Keratinocyte (primary cell): ENCODE results near the gene ANGPTL8. TPM values are rescaled to one million over a fixed set of nuclear protein-coding genes. Genes with fewer than 3 reads are reported as not detected.

Experiments used
- DNase-seq: peaks from one replicate; pipeline ENCODE4 v3.0.0-alpha.2; 2011; ENCODE audit warnings: low read depth, missing footprints, low spot score
- FAIRE-seq: peaks from 2 replicates; lab custom pipeline; 2011; peaks lifted over from hg19 to GRCh38; lab: Jason Lieb, UNC
- H2AFZ ChIP-seq: 2 replicates; pipeline ENCODE4 v1.6.0; 2012; ENCODE audit warnings: low read length, control low read depth, inconsistent platforms; ENCODE audit not compliant: control insufficient read depth
- H3K27ac ChIP-seq: 2 replicates; pipeline ENCODE4 v1.5.1; 2011; ENCODE audit warnings: low read length; ENCODE audit not compliant: control insufficient read depth, insufficient read depth
- H3K27me3 ChIP-seq: 3 replicates; pipeline ENCODE4 v1.6.0; 2011; ENCODE audit warnings: low read length; ENCODE audit not compliant: control insufficient read depth, insufficient read depth; ENCODE audit errors: extremely low read depth
- H3K36me3 ChIP-seq, 2 experiments: 2 replicates in 1 of 2; 3 replicates in 1 of 2; pipeline ENCODE4 v1.5.1; 2011; ENCODE audit warnings: low read length in 2 of 2, mild to moderate bottlenecking in 1 of 2; ENCODE audit not compliant: control insufficient read depth in 2 of 2, insufficient read depth in 2 of 2; ENCODE audit errors: extremely low read depth in 1 of 2
- H3K4me1 ChIP-seq: 3 replicates; pipeline ENCODE4 v1.5.1; 2011; ENCODE audit warnings: low read length; ENCODE audit not compliant: control insufficient read depth, insufficient read depth; ENCODE audit errors: extremely low read depth
- H3K4me2 ChIP-seq: 3 replicates; pipeline ENCODE4 v1.6.0; 2011; ENCODE audit warnings: low read depth, low read length; ENCODE audit not compliant: control insufficient read depth, insufficient read depth; ENCODE audit errors: extremely low read depth
- H3K4me3 ChIP-seq, 3 experiments: fragments of 200-600 bp in 1 of 3; sonication (generic) in 1 of 3; 2 replicates in 2 of 3; 3 replicates in 1 of 3; pipeline ENCODE4 v1.5.1; 2011 to 2016; ENCODE audit warnings: low read length in 3 of 3, mild to moderate bottlenecking in 3 of 3, control low read depth in 2 of 3, inconsistent platforms in 1 of 3, low read depth in 1 of 3, mixed read lengths in 1 of 3, mixed run types in 1 of 3, moderate library complexity in 1 of 3; ENCODE audit not compliant: control insufficient read depth in 2 of 3, insufficient read depth in 2 of 3; ENCODE audit errors: extremely low read depth in 1 of 3
- H3K79me2 ChIP-seq: 2 replicates; pipeline ENCODE4 v1.6.0; 2012; ENCODE audit warnings: low read length; ENCODE audit not compliant: control insufficient read depth, insufficient read depth
- H3K9ac ChIP-seq: 3 replicates; pipeline ENCODE4 v1.6.0; 2011; ENCODE audit warnings: low read length; ENCODE audit not compliant: control insufficient read depth, insufficient read depth; ENCODE audit errors: extremely low read depth
- H3K9me1 ChIP-seq: 3 replicates; pipeline ENCODE4 v1.6.0; 2011; ENCODE audit warnings: low read length; ENCODE audit not compliant: control insufficient read depth, insufficient read depth; ENCODE audit errors: extremely low read depth
- H3K9me3 ChIP-seq: 2 replicates; pipeline ENCODE4 v1.5.1; 2012; ENCODE audit warnings: low read depth, low read length; ENCODE audit not compliant: control insufficient read depth
- H4K20me1 ChIP-seq: 3 replicates; pipeline ENCODE4 v1.6.0; 2011; ENCODE audit warnings: low read length; ENCODE audit not compliant: control insufficient read depth, insufficient read depth; ENCODE audit errors: extremely low read depth
- CTCF ChIP-seq, 3 experiments: IDR thresholded peaks in 1 of 3; conservative IDR thresholded peaks in 1 of 3; optimal IDR thresholded peaks in 1 of 3; 2 replicates in 2 of 3; 3 replicates in 1 of 3; pipeline versions ENCODE3 to v1.5.1; 2011; ENCODE audit warnings: low read length in 3 of 3, mild to moderate bottlenecking in 3 of 3, moderate library complexity in 2 of 3, control low read depth in 1 of 3, inconsistent platforms in 1 of 3; ENCODE audit not compliant: insufficient read depth in 2 of 3; ENCODE audit errors: extremely low read depth in 1 of 3
- EZH2 ChIP-seq: IDR thresholded peaks from one replicate; pipeline ENCODE4 v1.6.1; 2012; ENCODE audit warnings: inconsistent platforms, mild to moderate bottlenecking, low read length, moderate library complexity
- dilution Hi-C: fragments of 300-500 bp; cut with MboI; formaldehyde crosslinking; loops from one replicate; pipeline ENCODE4 v1.7.0; 2020; ENCODE audit warnings: low sequenced_read_pairs; ENCODE audit not compliant: extremely low pct_ligation_motif_present
- polyA plus RNA-seq, 5 experiments: library from polyadenylated mRNA; depleted of rRNA in 3 of 5; stranded (reverse) in 3 of 5; stranded (forward) in 1 of 5; unstranded in 1 of 5; fragments of >200 nt; gene quantifications; 1 replicate in 1 of 5; 2 replicates in 3 of 5; 3 replicates in 1 of 5; pipeline versions ENCODE4 v1.2.1 to v1.2.3, GENCODE V29; 2011 to 2012; ENCODE audit warnings: missing spikeins in 2 of 5, low read depth in 1 of 5, low replicate concordance in 1 of 5

ANGPTL8 gene
- polyA plus RNA-seq, 1 donor (not counting 4 experiments of a cell fraction or from before 2014, with no cell fraction given) = 0.18 TPM

- H3K9ac ChIP-seq = no peak overlapping the region
- TF ChIP-seq EZH2 (no peak), CTCF (optimal IDR thresholded peaks at IDR 0.05 in 1 of 3, IDR thresholded peaks at IDR 0.05 in 1 of 3, conservative IDR thresholded peaks at IDR 0.05 in 1 of 3; ENCODE audit: extremely low read depth in 1 of 3, insufficient read depth in 2 of 3, low read length in 3 of 3) (no peak)
- peaks cover 11% of the 10 kb centered on the region for H3K4me1 ChIP-seq
- peak overlapping the region; percentile 27 for H3K4me2 ChIP-seq
- no peaks in the 10 kb centered on the region for H4K20me1 ChIP-seq
- H3K36me3 ChIP-seq = no peaks in the 10 kb centered on the region
- DNase-seq (no peak), FAIRE-seq (no peak)
- no peak overlapping the region for H3K4me3 ChIP-seq
- H3K27ac ChIP-seq = no peak overlapping the region
- H3K9me3 ChIP-seq = no peaks in the 10 kb centered on the region
- H2AFZ ChIP-seq = no peak overlapping the region
- no peaks in the 10 kb centered on the region for H3K27me3 ChIP-seq
- H3K79me2 ChIP-seq = no peaks in the 10 kb centered on the region
- H3K9me1 ChIP-seq = no peaks in the 10 kb centered on the region
- dilution Hi-C loops = no loop called here
These were observed 42.1 kb downstream of the ANGPTL8 start for GRCh38 chr19:11281356-11282049.

GRCh38 chr19:11284515-11284914 lies 45.1 kb downstream of the ANGPTL8 start:
- dilution Hi-C loops = no loop called here
- no peaks in the 10 kb centered on the region for H3K27me3 ChIP-seq
- no peak for DNase-seq

More at GRCh38 chr19:11284515-11284914, 45.1 kb downstream of the ANGPTL8 start:
- Histone ChIP-seq H4K20me1 (no peaks in the 10 kb centered on the region), H3K4me3 (no peak overlapping the region), H3K4me1 (peaks cover 10% of the 10 kb centered on the region), H3K79me2 (no peaks in the 10 kb centered on the region), H3K4me2 (no peak overlapping the region), H3K9me3 (no peaks in the 10 kb centered on the region), H2AFZ (no peak overlapping the region), H3K36me3 (no peaks in the 10 kb centered on the region), H3K9me1 (no peaks in the 10 kb centered on the region), H3K9ac (no peak overlapping the region), H3K27ac (no peak overlapping the region)
- TF ChIP-seq EZH2 = no peak
- TF ChIP-seq CTCF (optimal IDR thresholded peaks at IDR 0.05 in 1 of 3, IDR thresholded peaks at IDR 0.05 in 1 of 3, conservative IDR thresholded peaks at IDR 0.05 in 1 of 3; ENCODE audit: extremely low read depth in 1 of 3, insufficient read depth in 2 of 3, low read length in 3 of 3) = no peak
- no peak for FAIRE-seq
